Upper lobe of left lung (tissue), 6 donors: ENCODE measurements around the gene RAET1L. TPM values are rescaled to one million over a fixed set of nuclear protein-coding genes. Genes with fewer than 3 reads are reported as not detected.

Experiments
- ATAC-seq, 2 donors: fragments of 200-7000 bp; cut with Tn5 transposase; one replicate each; pipeline ENCODE4 v1.9.1; 2022; ENCODE audit warnings: mild to moderate bottlenecking in 2 of 2, moderate library complexity in 2 of 2; ENCODE audit not compliant: low FRiP score in 2 of 2
- DNase-seq, 2 donors: peaks; one replicate each; pipeline ENCODE4 v3.0.0-alpha.2; 2019 to 2020
- H3K27ac ChIP-seq, 4 donors: fragments of 200-600 bp; sonication (generic); one replicate each; pipeline ENCODE4 v1.5.1; 2016 to 2019
- H3K27me3 ChIP-seq, 4 donors: fragments of 200-600 bp; sonication (generic); one replicate each; pipeline ENCODE4 v1.5.1; 2017 to 2019
- H3K36me3 ChIP-seq, 4 donors: fragments of 200-600 bp; sonication (generic); one replicate each; pipeline ENCODE4 v1.5.1; 2016 to 2019
- H3K4me1 ChIP-seq, 4 donors: fragments of 200-600 bp; sonication (generic); one replicate each; pipeline ENCODE4 v1.5.1; 2018 to 2019
- H3K4me3 ChIP-seq, 4 donors: fragments of 200-600 bp; sonication (generic); one replicate each; pipeline ENCODE4 v1.5.1; 2017 to 2019; ENCODE audit warnings: mild to moderate bottlenecking in 2 of 4, moderate library complexity in 1 of 4
- H3K9me3 ChIP-seq, 4 donors: fragments of 200-600 bp; sonication (generic); one replicate each; pipeline ENCODE4 v1.5.1; 2018 to 2019
- EP300 ChIP-seq, 4 donors: sonication (generic); formaldehyde crosslinking; IDR thresholded peaks; one replicate each; pipeline ENCODE4 v1.5.1; 2017; ENCODE audit warnings: antibody characterized with exemption in 4 of 4, control low read depth in 2 of 4
- POLR2A ChIP-seq, 4 donors: fragments of 450-650 bp; IDR thresholded peaks; one replicate each; pipeline ENCODE4 v1.5.1; 2016 to 2017; ENCODE audit warnings: antibody characterized with exemption in 4 of 4, mild to moderate bottlenecking in 2 of 4
- POLR2AphosphoS5 ChIP-seq, 2 donors: sonication (generic); formaldehyde crosslinking; IDR thresholded peaks; one replicate each; pipeline ENCODE4 v1.5.1; 2017; ENCODE audit warnings: antibody characterized with exemption in 2 of 2
- WGBS, 2 donors: methylation state at CpG; one replicate each; pipeline ENCODE4 v1.1.5; 2017 to 2018; 5-methylcytosine and 5-hydroxymethylcytosine counted together
- total RNA-seq, 6 donors: library from RNA; depleted of rRNA in 4 of 6; stranded (reverse); fragments of >200 nt in 4 of 6; gene quantifications; one replicate each; pipeline versions ENCODE4 v1.1.0 to v1.2.1, GENCODE V29; 2016 to 2021
- TF ChIP-seq, protein P1 (sequence below), 6 experiments: fragments of 450-650 bp in 4 of 6; fragments of 200-600 bp in 2 of 6; sonication (generic) in 2 of 6; IDR thresholded peaks; one replicate each; pipeline ENCODE4 v1.5.1; 2016 to 2019; ENCODE audit warnings: antibody characterized with exemption in 6 of 6
- donor health status: DM: no; HTN: no; CAD: no; lungs with moderate emphysema.
- donor health status: DM: no; HTN: yes; CAD: no; lungs with severe emphysema.

Gene RAET1L
- total RNA-seq, 6 donors from 2014 or later, result not detected

DNA sequence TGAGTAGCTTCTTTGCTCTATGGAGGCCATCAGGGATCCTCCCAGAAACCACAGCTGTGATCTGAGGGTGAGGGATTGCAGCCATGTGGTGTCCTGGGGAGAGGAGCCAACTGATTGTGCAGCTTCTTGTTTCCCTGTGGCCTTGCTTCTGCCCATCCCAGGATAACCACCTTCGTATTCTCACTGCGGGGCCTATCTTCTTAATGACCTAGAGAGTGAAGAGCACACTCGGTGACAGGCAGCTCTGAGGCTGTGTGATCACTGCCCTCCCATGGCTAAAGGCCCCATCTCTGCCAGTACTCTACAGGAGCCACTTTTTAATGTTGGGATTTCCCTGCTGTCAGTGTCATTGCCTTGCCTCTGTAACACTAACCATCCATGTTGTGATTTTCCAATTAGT is 5.3 kb upstream of the RAET1L start:
- WGBS, 2 donors, result 73 to 88% methylated on average over 3 of the region's 3 CpGs
- H3K4me1 ChIP-seq, result peaks cover 4 to 6% (median 4%) of the 10 kb centered on the region in 4 donors
- H3K27me3 ChIP-seq, result peaks cover 0 to 5% (median 2%) of the 10 kb centered on the region in 4 donors
- no peak for DNase-seq
- TF ChIP-seq POLR2A (IDR thresholded peaks at IDR 0.05), result no peak
- no peak for TF ChIP-seq EP300 (IDR thresholded peaks at IDR 0.05)
- TF ChIP-seq, protein P1, sequence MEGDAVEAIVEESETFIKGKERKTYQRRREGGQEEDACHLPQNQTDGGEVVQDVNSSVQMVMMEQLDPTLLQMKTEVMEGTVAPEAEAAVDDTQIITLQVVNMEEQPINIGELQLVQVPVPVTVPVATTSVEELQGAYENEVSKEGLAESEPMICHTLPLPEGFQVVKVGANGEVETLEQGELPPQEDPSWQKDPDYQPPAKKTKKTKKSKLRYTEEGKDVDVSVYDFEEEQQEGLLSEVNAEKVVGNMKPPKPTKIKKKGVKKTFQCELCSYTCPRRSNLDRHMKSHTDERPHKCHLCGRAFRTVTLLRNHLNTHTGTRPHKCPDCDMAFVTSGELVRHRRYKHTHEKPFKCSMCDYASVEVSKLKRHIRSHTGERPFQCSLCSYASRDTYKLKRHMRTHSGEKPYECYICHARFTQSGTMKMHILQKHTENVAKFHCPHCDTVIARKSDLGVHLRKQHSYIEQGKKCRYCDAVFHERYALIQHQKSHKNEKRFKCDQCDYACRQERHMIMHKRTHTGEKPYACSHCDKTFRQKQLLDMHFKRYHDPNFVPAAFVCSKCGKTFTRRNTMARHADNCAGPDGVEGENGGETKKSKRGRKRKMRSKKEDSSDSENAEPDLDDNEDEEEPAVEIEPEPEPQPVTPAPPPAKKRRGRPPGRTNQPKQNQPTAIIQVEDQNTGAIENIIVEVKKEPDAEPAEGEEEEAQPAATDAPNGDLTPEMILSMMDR (IDR thresholded peaks at IDR 0.05), result no peak
- no peak for TF ChIP-seq POLR2AphosphoS5 (IDR thresholded peaks at IDR 0.05)
- ATAC-seq, result no peak
- no peaks in the 10 kb centered on the region for H3K36me3 ChIP-seq
- H3K4me3 ChIP-seq, result no peak overlapping the region
- no peaks in the 10 kb centered on the region for H3K9me3 ChIP-seq
- no peak overlapping the region for H3K27ac ChIP-seq

DNA sequence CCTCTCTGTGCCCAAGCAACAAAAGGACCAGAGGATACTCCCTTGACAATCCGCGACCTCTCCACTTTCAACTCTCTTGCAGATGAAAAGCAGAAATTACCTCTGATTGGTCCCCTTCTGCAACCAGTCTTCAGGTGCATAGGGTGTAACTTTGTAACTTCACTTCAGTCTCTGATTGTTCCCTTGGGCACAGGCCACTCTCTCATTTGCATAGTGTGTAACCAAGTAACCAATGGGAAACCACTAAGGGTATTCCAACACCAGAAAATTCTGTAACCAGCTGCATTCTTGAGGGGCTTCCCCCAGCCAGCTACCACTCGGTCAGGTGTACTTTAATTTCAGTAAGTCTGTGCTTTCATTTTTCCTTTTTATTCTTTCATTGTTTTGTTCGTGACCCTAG is 4.4 kb upstream of the RAET1L start:
- peaks cover 0 to 7% (median 5%) of the 10 kb centered on the region in 4 donors for H3K27me3 ChIP-seq
- WGBS, 2 donors, result 68 to 89% methylated on average over 4 of the region's 4 CpGs

DNA sequence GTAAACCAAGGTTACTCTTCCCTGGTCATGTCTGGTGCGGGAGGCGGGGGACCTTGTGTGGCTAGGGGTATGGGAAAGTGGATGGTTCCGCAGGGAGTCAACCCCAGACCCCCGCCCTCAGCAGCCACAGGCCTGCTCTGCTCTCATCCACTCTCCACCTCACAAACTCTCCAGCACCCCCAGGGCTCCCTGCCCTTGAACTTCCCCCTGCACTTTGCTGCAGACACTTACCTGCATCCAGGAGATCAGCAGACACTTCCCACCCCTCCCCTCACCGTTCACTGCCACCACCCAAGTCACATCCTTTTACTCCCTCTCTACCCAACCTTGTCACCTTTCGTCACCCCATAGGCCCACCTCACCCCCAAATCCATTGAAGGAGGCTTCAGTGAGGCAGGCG is 3.9 kb upstream of the RAET1L start:
- Histone ChIP-seq H3K9me3 (no peaks in the 10 kb centered on the region), H3K27ac (no peak overlapping the region), H3K4me1 (peaks cover 9 to 14% (median 12%) of the 10 kb centered on the region in 4 donors), H3K4me3 (no peak overlapping the region), H3K36me3 (no peaks in the 10 kb centered on the region), H3K27me3 (peaks cover 0 to 9% (median 5%) of the 10 kb centered on the region in 4 donors)
- TF ChIP-seq POLR2AphosphoS5 (IDR thresholded peaks at IDR 0.05) (no peak), POLR2A (IDR thresholded peaks at IDR 0.05) (no peak), EP300 (IDR thresholded peaks at IDR 0.05) (no peak)
- TF ChIP-seq, protein P1 (IDR thresholded peaks at IDR 0.05), result no peak
- 82 to 87% methylated on average over 7 of the region's 7 CpGs for WGBS, 2 donors
- ATAC-seq, result no peak
- no peak for DNase-seq

More for the DNA sequence above, 4.4 kb upstream of the RAET1L start:
- TF ChIP-seq, protein P1 (IDR thresholded peaks at IDR 0.05), result no peak
- TF ChIP-seq EP300 (IDR thresholded peaks at IDR 0.05) (no peak), POLR2AphosphoS5 (IDR thresholded peaks at IDR 0.05) (no peak), POLR2A (IDR thresholded peaks at IDR 0.05) (no peak)
- Histone ChIP-seq H3K9me3 (no peaks in the 10 kb centered on the region), H3K4me3 (no peak overlapping the region), H3K36me3 (no peaks in the 10 kb centered on the region), H3K27ac (no peak overlapping the region), H3K4me1 (peaks cover 9 to 13% (median 12%) of the 10 kb centered on the region in 4 donors)
- ATAC-seq (no peak), DNase-seq (no peak)

DNA sequence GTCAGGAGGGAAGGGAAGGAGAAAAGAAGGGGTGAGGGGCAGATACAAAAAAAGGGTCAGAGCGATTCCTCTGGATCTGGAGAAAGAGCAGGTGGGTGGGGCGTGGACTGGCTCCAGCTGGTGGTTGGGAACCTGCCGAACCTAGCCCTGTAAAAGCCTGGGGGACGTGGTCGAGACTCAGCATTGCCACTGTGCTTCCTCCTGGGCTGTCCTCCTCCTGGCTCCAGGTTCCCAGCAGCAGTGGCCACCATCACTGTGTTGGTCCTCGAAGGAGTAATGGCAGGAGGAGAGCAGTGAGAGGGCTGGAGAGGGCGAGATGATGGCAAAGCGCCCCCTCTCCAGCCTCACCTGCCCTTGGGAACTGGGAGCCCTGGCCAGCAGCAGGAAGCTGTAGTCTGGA is 3.5 kb upstream of the RAET1L start:
- peaks cover 9 to 14% (median 12%) of the 10 kb centered on the region in 4 donors for H3K4me1 ChIP-seq
- DNase-seq (no peak), ATAC-seq (no peak)
- 69 to 86% methylated on average over 8 of the region's 8 CpGs for WGBS, 2 donors
- no peaks in the 10 kb centered on the region for H3K9me3 ChIP-seq
- H3K4me3 ChIP-seq, result no peak overlapping the region
- TF ChIP-seq POLR2AphosphoS5 (IDR thresholded peaks at IDR 0.05) (no peak), EP300 (IDR thresholded peaks at IDR 0.05) (no peak), POLR2A (IDR thresholded peaks at IDR 0.05) (no peak)
- TF ChIP-seq, protein P1 (IDR thresholded peaks at IDR 0.05), result no peak
- H3K27ac ChIP-seq, result no peak overlapping the region
- peaks cover 0 to 9% (median 5%) of the 10 kb centered on the region in 4 donors for H3K27me3 ChIP-seq
- H3K36me3 ChIP-seq, result no peaks in the 10 kb centered on the region
